OCI-LY7 (cell line): ENCODE results near the gene COG7.

Experiments
- CTCF ChIP-seq: fragments of 200-600 bp; sonication (generic); conservative IDR thresholded peaks from 2 replicates; pipeline ENCODE4 v1.5.1; 2014; ENCODE audit warnings: mild to moderate bottlenecking, antibody characterized with exemption, low read length, moderate library complexity, mixed read lengths
- EZH2phosphoT487 ChIP-seq: fragments of 200-600 bp; sonication (generic); IDR thresholded peaks from 2 replicates; pipeline ENCODE4 v1.6.1; 2018; ENCODE audit warnings: low read depth, borderline replicate concordance, mild to moderate bottlenecking, mixed run types, antibody characterized with exemption, low read length, moderate library complexity, mixed read lengths

- peak; percentile 62 for TF ChIP-seq CTCF
- no peak for TF ChIP-seq EZH2phosphoT487
Observed at GRCh38 chr16:23432176-23433128, 20.5 kb downstream of the COG7 start.
